Measurements from ENCODE around the gene HOMER2. TPM values are rescaled to one million over a fixed set of nuclear protein-coding genes. Genes with fewer than 3 reads are reported as not detected.

The HOMER2 gene
- total and polyA plus RNA-seq, 2 donors (not counting 3 experiments of a cell fraction or from before 2014, with no cell fraction given): 0.60 to 0.68 TPM

DNA sequence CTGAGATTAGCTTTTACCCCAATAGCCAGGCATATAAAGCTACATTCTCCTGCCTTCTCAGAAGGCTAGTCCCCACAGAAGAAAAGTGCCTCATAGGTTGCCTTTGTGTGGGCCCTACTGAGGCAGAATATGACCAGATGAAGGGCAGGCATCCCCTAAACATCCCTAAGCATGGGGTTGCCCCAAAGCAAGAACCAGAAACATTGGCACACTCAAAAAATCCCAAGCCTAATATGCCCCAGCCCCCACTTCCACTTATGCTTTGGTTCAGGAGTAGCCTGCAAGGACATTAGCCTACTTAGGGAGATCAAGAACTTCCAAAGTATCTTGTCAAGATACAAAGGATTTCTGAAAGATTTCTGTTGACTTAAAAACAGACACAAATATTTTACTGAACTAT is 113.4 kb downstream of the HOMER2 start:
- Histone ChIP-seq H3K9me3 (replicated peaks; ENCODE audit: control insufficient read depth, insufficient read depth, low read length) (no peaks in the 10 kb centered on the region), H2AFZ (ENCODE audit: low read depth, low read length) (no peak overlapping the region), H3K9me1 (replicated peaks; ENCODE audit: control insufficient read depth, extremely low read depth, insufficient read depth, low read length) (no peaks in the 10 kb centered on the region), H3K4me2 (ENCODE audit: insufficient read depth, low read length) (no peak overlapping the region), H3K4me1 (ENCODE audit: control insufficient read depth, extremely low read depth, insufficient read depth, low read length) (no peaks in the 10 kb centered on the region), H3K27ac (ENCODE audit: insufficient read depth, low read depth, low read length) (no peak overlapping the region), H3K36me3 (ENCODE audit: control insufficient read depth in 2 of 2, extremely low read depth in 1 of 2, insufficient read depth in 2 of 2, low read length in 2 of 2) (peaks cover 3 to 14% of the 10 kb centered on the region in 2 experiments), H3K4me3 (replicated peaks in 1 of 3; ENCODE audit: insufficient read depth in 1 of 3, low read depth in 1 of 3, low read length in 3 of 3) (no peak overlapping the region), H3K27me3 (ENCODE audit: control insufficient read depth in 2 of 2, insufficient read depth in 2 of 2, low read length in 2 of 2) (peaks cover 0 to 1% of the 10 kb centered on the region in 2 experiments), H3K9ac (replicated peaks; ENCODE audit: extremely low read depth, insufficient read depth, low read length) (no peak overlapping the region), H4K20me1 (replicated peaks; ENCODE audit: control insufficient read depth, extremely low read depth, insufficient read depth, low read length) (no peaks in the 10 kb centered on the region), H3K79me2 (ENCODE audit: control insufficient read depth, insufficient read depth, low read length) (no peaks in the 10 kb centered on the region)
- TF ChIP-seq EZH2 (IDR thresholded peaks at IDR 0.05; ENCODE audit: borderline replicate concordance, low read depth, low read length, severe bottlenecking) (no peak), FOS (IDR thresholded peaks at IDR 0.05; ENCODE audit: borderline replicate concordance, insufficient read depth, low read length) (no peak), MYC (IDR thresholded peaks at IDR 0.05; ENCODE audit: low read depth, low read length) (no peak), POLR2A (IDR thresholded peaks at IDR 0.05; ENCODE audit: low read depth, low read length) (no peak), JUN (IDR thresholded peaks at IDR 0.05; ENCODE audit: borderline replicate concordance, insufficient read depth, insufficient read length, low read depth) (no peak), POLR2AphosphoS5 (IDR thresholded peaks at IDR 0.05; ENCODE audit: insufficient read depth, low read depth, low read length) (no peak), GATA2 (IDR thresholded peaks at IDR 0.05; ENCODE audit: insufficient read depth, insufficient read length, low read depth, low read length) (no peak)
- TF ChIP-seq, protein P1, sequence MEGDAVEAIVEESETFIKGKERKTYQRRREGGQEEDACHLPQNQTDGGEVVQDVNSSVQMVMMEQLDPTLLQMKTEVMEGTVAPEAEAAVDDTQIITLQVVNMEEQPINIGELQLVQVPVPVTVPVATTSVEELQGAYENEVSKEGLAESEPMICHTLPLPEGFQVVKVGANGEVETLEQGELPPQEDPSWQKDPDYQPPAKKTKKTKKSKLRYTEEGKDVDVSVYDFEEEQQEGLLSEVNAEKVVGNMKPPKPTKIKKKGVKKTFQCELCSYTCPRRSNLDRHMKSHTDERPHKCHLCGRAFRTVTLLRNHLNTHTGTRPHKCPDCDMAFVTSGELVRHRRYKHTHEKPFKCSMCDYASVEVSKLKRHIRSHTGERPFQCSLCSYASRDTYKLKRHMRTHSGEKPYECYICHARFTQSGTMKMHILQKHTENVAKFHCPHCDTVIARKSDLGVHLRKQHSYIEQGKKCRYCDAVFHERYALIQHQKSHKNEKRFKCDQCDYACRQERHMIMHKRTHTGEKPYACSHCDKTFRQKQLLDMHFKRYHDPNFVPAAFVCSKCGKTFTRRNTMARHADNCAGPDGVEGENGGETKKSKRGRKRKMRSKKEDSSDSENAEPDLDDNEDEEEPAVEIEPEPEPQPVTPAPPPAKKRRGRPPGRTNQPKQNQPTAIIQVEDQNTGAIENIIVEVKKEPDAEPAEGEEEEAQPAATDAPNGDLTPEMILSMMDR (IDR thresholded peaks at IDR 0.05; ENCODE audit: extremely low read depth in 1 of 2, insufficient read depth in 1 of 2, low read depth in 1 of 2, low read length in 2 of 2): no peak
- TF ChIP-seq, protein P2, sequence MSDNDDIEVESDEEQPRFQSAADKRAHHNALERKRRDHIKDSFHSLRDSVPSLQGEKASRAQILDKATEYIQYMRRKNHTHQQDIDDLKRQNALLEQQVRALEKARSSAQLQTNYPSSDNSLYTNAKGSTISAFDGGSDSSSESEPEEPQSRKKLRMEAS (IDR thresholded peaks at IDR 0.05; ENCODE audit: insufficient read depth, insufficient read length): no peak
- intact Hi-C loops (cut with micrococcal nuclease) (no loop called here), dilution Hi-C loops (cut with MboI; ENCODE audit: extremely low pct_ligation_motif_present, low sequenced_read_pairs) (no loop called here)
- POLR2A ChIA-PET: no interaction called here
- no peak for DNase-seq (ENCODE audit: low read depth, low spot score)
- CTCF ChIA-PET: interaction anchor here (1.2 kb wide), 1 partner anchor 10 kb away, joined by 4 read pairs; no protein-coding TSS in a partner anchor
- no TSS peak for BruUV-seq (replicated peaks)
- FAIRE-seq: peak; percentile 64

All from endothelial cell of umbilical vein (primary cell).